Stimulated activated CD4-positive, alpha-beta T cell treated with anti-CD3 and anti-CD28 coated beads, TNF-alpha, amount 100 ng/mL, for 4 hours (primary cell): ENCODE results near the gene F2RL3.

Experiments
- DNase-seq, 3 experiments: peaks; one replicate each; pipeline ENCODE4 v3.0.0-alpha.2; 2020; ENCODE audit warnings: low read depth in 3 of 3

Gene F2RL3

DNA sequence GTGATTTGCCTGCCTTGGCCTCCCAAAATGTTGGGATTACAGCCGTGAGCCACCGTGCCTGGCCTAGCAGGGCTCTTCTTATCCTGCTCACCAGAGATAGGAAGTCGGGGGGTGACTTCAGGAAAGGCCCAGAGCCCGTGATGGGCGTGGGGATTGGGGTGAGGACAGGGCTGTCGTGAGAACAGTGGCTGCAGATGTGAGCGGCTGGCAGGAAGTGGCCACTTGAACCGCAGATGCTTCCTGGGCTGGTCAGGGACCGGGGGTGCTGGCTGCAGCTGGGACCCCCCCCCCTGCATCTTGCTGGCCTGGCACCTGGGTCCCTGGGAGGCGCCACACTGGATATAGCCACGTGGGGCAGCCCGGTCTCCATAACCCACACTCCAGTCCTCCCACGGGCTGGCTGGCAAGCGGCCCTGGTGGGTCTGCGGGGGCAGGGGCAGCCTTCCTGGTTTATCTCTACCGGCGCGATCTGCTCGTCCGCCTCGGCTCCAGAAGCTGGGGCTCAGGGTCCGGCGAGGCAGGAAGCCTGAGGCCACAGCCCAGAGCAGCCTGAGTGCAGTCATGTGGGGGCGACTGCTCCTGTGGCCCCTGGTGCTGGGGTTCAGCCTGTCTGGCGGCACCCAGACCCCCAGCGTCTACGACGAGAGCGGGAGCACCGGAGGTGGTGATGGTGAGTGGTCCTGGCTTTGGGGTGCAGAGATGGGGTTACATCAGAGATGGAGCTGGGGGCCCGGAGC is at the start of gene F2RL3:
Gene F2RL3 (plus strand): TSS at position 371 of the 737 bp plus-strand sequence. CDS start 191 bp downstream, at position 562.
- no peak for DNase-seq

GRCh38 chr19:16841391-16841926 is 47.3 kb upstream of the F2RL3 start:
- no peak for DNase-seq

DNA sequence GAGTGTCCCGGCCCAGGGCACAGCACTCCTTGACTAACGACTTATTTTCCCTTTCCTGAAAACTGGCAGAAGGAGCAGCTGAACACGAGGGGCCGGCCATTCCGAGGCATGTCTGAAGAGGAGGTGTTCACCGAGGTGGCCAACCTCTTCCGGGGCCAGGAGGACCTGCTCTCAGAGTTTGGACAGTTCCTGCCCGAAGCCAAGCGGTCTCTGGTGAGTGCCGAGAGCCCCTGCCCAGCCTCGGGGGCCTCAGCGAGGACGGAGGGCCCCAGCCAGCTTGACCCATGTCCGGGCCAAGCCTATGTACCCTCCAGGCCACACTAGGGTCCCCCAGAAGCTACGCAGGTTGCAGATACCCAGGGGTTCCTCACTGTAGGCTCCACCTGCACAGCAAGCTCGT is 41.9 kb upstream of the F2RL3 start:
- no peak for DNase-seq

DNA sequence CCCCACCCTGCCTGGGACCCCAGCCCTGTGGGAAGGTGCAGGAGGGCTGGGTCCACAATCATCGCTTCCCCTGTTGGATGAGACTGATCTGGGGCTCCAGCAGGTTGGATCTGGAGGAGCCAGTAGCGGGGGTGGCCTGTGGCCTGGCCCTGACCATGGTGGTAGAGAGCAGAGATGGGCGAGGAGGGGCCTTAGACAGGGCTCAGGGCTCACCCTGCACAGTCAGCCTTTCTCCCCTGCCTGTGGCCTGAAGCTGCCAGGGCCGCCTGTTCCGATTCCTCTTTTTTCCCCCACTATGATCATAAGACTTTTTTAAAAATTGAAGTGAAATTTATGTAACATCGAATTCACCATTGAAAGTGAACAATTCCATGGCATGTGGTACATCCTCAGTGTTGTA is 41.4 kb upstream of the F2RL3 start:
- DNase-seq: no peak

GRCh38 chr19:16849168-16849567 is 39.6 kb upstream of the F2RL3 start:
- no peak for DNase-seq

DNA sequence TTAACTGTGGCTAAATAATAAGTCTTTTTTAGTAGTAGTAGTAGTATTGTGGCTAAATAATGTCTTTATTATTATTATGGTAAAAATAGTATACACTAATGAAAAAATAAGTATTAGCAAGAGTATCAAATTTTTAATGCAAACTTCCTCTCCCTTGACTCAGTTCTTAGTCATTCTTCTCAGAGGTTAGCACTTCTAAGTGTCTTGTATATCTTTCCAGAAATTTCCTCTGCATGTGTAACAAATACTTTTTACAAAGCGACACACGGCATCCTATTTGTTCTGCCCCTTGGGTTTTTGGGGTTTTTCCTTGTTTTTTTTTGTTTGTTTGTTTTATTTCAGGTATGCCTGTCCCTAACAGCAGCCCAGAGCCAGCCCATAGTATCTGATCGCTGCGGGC is 38.7 kb upstream of the F2RL3 start:
- no peak for DNase-seq

GRCh38 chr19:16851031-16851712 is 37.6 kb upstream of the F2RL3 start:
- DNase-seq: no peak

DNA sequence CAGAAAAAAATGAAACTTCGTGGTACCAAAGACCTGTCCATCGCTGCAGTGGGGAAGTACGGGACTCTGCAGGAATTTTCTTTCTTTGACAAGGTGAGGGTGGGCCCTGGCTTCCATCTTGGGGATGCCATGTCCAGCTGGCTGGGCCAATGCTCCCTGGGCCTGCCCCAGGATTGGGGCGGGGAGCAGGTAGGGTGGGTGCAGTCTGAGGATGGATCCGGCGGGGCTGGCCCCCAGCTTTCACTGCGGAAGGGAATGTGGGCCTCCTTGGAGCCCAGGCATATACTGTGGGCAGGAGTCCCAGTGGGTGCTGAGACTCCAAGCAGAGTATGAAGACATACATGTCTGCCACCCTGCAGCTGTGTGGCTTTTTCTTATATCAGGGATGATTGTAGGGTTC is 35.7 kb upstream of the F2RL3 start:
- no peak for DNase-seq

DNA sequence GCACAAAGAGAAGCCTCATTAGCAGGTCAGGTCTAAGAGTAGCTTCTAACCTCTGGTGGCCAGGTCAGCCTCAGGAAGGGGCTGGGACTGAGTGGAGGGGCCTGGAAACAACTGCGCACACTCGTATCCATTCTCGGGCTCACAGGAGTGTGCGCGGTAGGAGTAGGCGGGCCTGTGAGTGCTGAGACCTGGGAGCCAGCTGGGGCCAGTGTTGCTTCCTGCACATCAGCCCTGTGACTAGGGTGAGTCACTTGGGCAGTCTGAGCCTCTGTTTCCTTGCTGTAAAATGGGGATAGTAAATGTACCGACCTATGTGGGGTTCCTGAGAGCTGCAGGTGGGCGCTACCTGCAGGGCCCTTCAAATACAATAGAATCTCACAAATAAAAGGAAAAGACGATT is 32.7 kb upstream of the F2RL3 start:
- no peak for DNase-seq

GRCh38 chr19:16859626-16860025 is 29.2 kb upstream of the F2RL3 start:
- no peak for DNase-seq

DNA sequence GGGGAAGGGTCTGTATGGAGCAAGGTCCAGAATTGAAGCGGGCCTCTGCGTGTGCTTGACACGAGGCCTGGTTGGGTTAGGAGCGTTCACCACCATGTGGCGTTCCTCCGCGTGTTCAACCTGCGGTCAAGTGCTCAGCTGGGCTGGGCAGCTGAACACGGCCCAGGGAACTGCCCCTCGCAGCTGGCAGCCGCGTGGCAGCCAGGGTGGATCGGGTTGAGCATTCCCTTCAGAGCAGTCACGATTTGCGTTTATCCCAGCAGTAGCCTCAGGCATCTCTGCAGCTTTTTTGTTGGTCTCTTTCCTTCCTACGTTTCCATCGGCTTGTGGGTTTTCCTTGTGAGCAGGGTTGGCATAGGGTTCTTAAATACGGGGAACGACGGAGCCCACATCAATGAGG is 28.7 kb upstream of the F2RL3 start:
- no peak for DNase-seq

GRCh38 chr19:16861011-16861410 is 27.8 kb upstream of the F2RL3 start:
- no peak for DNase-seq

DNA sequence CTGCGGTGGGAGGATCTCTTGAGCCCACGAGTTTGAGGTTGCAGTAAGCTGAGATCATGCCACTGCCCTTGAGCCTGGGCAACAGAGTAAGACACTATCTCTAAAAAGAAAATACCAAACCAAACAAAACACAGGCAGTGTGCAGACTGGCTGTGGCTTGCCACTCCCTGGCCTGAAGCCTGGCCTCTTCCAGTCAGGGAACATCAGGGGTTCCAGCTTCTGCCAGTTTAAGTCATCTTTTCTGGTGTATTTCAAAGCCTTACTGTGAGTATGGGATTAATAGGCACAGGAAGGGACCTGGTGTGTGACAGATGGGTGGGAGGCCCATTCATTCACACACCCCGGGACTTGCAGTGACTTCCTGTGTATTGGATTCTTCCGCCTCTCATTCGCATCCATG is 27.0 kb upstream of the F2RL3 start:
- DNase-seq: no peak

DNA sequence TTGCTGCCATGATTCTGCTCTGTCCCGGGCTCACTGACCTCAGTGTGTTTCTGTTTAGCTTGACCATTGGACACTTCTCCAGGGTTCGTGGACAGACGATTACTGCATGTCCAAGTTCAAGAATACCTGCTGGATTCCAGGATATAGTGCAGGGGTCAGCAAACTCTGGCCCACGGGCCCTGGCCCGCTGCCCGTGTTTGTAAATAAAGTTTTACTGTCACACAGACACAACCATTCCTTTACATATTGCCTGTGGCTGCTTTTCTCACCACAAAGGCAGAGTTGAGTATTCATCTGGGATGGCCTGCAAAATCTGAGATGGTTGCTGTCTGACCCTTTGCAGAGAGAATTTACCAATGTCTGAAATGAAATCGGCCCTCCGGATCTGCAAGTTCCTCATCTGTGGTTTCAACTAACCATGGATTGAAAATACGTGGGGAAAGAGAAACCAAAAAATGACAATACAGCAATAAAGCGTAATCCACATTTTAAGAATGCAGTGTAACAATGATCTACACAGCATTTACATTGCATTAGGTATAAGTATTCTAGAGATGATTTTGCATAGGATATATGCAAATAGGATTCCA is 25.9 kb upstream of the F2RL3 start:
- no peak for DNase-seq

GRCh38 chr19:16867211-16867610 is 21.6 kb upstream of the F2RL3 start:
- no peak for DNase-seq

DNA sequence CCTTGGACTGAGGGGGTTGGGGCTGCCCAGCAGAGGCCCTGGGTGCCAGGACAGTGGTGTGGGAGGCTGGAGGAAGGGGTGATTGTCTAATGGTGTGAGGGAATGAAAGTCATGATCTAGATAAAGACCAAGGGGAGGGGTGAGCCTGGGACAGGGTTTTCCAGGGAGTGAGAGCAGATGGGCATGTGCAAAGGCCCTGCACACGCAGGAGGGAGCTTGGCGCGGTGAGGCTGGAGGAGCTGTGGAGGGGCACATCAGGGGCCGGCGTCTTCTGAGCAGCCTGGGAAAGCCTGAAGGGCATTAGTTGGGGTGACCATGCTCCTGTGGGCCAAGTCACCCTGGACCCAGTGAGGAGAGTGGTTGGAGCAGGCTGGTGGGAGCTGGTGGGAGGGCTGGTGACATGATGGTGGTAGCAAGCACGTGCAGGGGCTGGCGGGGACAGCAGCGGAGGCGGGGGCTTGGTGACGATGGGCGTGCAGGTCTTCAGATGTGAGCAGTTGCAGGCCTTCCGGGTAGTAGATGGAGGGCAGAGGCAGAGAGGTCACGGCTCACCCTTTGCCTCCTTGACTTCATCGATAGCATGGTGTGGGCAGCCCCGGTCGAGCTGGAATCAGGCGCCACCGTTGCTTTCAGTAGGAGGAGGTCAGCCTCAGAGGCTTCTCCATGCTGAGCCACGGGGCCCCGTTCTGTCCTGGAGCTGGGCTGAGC is 20.2 kb upstream of the F2RL3 start:
- no peak for DNase-seq

DNA sequence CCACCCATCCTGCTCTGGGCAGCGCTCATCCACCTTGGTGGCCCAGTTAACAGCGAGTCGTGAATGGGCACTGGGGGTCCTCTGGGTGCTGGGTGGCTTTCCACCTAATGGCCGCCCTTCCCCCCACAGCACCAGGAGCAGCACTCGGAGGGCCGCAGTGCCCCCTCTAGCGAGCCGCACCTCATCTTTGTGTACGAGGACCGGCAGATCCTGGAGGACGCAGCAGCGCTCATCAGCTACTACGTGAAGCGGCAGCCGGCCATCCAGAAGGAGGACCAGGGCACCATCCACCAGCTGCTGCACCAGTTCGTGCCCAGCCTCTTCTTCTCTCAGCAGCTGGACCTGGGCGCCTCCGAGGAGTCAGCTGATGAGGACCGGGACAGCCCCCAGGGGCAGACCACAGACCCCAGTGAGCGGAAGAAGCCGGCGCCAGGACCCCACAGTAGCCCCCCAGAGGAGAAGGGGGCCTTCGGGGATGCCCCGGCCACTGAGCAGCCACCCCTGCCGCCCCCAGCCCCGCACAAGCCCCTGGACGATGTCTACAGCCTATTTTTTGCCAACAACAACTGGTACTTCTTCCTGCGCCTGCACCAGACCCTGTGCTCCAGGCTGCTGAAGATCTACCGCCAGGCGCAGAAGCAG is 19.3 kb upstream of the F2RL3 start:
- DNase-seq: no peak

DNA sequence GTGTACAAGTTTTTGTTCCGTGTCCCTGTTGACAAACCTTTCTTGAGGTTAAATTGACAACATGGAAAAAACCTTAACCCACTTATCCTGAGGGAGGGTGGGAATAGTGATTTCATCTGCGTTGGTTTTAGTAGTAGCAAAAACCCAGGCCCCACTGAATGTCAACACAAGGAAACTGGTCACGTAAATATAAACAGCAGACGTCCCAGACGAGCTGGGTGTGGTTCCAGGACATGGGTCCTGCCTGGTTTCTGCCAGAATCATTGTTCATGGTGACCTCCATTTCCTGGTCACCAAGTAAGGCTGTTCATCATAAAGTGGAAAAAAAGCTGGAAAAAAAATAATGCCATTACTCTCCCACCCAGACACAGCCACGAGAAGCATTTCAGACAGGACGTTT is 16.9 kb upstream of the F2RL3 start:
- no peak for DNase-seq

DNA sequence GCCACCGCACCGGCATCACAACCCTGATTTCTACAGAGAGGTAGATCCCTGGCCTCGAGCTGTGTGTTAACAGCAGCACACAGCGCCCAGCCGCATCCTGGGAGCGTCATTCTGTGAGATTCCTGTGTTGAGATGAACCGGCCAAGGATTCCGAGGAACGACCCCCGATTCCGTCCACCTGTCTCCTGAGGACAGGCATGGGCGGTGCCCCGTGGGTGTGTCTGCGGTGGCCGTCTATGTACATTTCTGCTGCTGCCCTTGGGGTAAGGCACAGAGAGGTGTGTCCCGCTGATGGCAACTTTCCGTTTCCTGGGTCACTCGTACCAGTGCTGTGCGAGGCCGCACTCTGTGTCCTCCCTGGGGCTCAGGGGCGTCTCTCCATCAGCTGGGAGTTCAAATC is 16.1 kb upstream of the F2RL3 start:
- DNase-seq: no peak

GRCh38 chr19:16873594-16873993 is 15.2 kb upstream of the F2RL3 start:
- DNase-seq: no peak

GRCh38 chr19:16874250-16874977 is 14.4 kb upstream of the F2RL3 start:
- no peak for DNase-seq
